Measurements from ENCODE around the gene AVPR1A.

AVPR1A gene

GRCh38 chr12:63095369-63095980, 55.5 kb downstream of the AVPR1A start:
- no peak overlapping the region for H3K4me3 ChIP-seq (ENCODE audit: low read length)
- no peak for TF ChIP-seq CTCF (conservative IDR thresholded peaks at IDR 0.05; ENCODE audit: low read length)

GRCh38 chr12:63093711-63094110, 57.3 kb downstream of the AVPR1A start:
- no peak for TF ChIP-seq CTCF (conservative IDR thresholded peaks at IDR 0.05; ENCODE audit: low read length)
- DNase-seq (ENCODE audit: low read depth), result no peak
- no peak overlapping the region for H3K4me3 ChIP-seq (ENCODE audit: low read length)

More at GRCh38 chr12:63095369-63095980, 55.5 kb downstream of the AVPR1A start:
- no peak for DNase-seq (ENCODE audit: low read depth)

- no peak for DNase-seq (ENCODE audit: low read depth)
- H3K4me3 ChIP-seq (ENCODE audit: low read length), result no peak overlapping the region
- no peak for TF ChIP-seq CTCF (conservative IDR thresholded peaks at IDR 0.05; ENCODE audit: low read length)
Measured at GRCh38 chr12:63093084-63093483, 57.9 kb downstream of the AVPR1A start.
